IPS DF 19.7 (cell line): ENCODE measurements around the gene ZMYM5.
"Not testable (repeated sequence)": the region's sequence is repeated elsewhere in the genome, so short reads cannot be mapped to it uniquely, and the experiment has no call there.

Source experiments
- DNase-seq: peaks from one replicate; pipeline ENCODE4 v3.0.0-alpha.2; 2013; ENCODE audit warnings: low read depth, low spot score

The ZMYM5 gene

DNA sequence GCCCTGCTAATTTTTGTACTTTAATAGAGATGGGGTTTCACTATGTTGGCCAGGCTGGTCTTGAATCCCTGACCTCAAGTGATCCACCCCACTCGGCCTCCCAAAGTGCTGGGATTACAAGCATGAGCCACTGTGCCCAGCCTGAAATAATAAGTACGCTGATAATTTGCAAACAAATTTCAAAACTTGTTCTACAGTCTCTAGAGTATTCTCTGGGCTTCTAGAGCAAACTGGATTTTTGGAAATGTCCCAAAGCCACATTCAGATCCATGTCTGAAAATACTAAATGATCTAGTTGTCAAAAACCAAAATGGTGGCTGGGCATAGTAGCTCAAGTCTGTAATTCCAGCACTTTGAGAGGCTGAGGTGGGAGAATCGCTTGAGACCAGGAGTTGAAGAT, 40.8 kb downstream of the ZMYM5 start:
- DNase-seq = no peak

DNA sequence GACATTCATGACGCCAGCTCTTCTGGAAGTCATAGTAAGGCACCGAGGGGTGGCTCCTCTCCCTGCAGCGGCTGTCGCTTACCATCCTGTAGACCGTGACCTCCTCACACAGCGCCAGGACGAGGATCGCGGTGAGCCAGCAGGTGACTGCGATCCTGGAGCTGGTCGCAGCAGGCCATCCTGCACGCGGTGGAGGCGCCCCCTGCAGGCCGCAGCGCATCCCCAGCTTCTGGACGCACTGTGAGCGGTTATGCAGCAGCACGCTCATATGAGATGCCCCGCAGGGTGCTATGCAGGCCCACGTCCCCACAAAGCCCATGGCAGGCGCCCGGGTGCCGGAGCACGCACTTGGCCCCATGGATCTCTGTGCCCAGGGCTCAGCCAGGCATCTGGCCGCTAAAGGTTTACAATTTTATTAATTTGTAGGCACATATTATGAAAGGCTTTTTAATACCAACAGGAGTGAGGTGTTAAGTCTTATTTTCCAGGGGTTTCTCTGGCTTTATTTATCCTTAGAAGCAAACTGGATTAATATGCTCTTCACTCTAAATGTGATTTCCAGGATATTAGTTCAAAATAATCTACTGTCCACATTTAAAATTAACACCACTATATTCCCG, 45.1 kb downstream of the ZMYM5 start:
- peak; percentile 56 for DNase-seq

DNA sequence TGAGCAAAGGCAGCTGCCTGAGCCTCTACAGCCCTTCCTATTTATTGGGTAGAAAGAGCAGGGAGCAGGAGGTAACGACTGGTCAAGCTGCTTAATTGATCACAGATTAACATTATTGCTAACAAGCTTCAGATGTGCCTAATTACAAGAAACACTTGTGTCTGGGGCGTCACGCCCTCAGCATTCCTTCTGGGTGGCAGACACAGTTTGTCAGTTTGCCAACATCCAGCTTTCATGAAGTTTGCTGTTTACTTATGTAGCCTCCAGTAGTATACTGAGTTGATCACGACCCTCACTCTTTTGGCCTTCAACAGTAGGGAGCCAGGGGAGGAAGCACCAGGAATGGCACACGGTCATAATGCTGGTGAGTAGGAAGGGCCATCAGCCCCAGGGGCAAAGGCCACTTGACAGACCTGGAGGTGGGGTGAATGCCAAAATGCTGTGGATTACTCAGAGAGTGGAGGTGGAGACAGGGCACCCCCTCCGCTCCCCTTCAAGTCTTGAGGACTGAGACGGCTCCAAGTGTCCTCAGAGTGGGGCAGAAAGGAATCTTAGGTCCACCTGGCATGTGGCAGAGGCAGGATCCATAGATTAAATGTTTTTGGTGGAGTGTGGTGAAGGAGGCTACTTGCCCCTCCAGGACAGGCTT, 45.8 kb downstream of the ZMYM5 start:
- no peak for DNase-seq

- no peak for DNase-seq
These were observed 46.3 kb downstream of the ZMYM5 start for GRCh38 chr13:19817106-19817505.

GRCh38 chr13:19815842-19816241, 47.6 kb downstream of the ZMYM5 start:
- DNase-seq = not testable (repeated sequence)

DNA sequence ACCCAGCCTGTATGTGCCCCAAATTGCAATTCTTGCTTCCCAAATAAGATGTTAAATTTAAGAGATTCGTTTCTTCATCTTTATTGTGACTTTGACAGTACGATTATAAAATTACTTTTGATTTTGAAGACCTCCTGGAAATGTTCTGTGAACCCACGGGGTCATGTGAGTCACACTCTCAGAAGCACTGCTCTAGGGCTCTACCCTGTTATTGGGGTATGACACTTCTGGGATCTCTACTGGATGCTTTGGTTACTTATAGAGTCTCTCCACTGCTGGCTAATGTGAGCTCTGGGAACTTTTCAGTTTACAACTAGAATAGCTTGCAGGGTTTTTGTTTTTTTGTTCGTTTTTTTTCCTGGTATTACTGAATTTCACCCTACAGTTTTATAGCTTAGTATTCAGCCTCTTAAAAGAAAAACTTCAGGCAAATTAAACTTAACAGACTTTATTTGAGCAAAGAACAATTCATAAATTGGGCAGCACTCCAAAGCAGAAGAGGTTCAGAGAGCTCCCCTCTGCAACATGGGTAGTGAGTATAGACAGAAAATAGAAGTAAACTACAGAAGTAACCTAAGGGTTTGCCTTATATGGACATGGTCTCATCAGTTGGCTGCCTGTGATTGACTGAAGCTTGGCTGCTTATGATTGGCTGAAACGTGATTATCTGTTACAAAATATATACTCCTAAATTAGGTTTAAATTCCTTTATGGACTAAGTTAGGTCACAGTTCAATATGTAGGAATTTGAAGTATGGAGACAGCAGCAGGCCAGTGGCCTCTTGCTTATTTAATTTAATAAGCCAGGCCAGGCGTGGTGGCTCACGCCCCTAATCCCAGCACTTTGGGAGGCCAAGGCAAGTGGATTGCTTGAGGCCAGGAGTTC, 52.2 kb downstream of the ZMYM5 start:
- DNase-seq = no peak

DNA sequence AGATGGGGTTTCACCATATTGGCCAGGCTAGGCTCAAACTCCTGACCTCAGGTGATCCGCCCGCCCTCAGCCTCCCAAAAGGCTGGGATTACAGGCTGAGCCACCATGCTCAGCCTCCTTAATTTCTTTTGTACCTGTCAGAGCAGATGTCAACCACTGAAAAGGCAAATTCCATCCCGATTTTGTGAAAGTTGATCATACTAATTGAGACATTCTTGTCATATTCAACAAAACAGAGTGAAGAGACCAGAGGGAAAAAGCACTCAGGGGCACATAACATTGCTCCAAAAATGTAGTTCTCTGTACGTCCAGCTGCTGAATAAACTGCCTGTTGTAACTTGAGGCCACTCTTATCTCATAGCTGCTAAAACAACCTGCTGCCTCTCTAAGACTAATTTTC, 53.3 kb downstream of the ZMYM5 start:
- no peak for DNase-seq

DNA sequence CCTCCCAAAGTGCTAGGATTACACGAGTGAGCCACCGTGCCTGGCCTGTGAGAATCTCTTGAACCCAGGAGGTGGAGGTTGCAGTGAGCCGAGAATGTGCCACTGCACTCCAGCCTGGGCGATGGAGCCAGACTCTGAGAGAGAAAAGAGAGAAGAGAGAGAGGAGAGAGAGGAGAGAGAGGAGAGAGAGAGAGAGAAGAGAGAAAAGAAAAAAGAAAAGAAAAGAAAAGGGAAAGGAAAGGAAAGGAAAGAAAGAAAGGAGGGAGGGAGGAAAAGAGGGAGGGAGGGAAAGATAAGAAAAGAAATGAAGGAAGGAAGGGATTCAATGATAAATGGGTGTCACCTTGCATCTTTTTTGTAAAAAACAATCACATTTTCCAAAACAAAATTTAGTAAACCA, 57.7 kb downstream of the ZMYM5 start:
- no peak for DNase-seq

- DNase-seq = no peak
These were observed 67.5 kb downstream of the ZMYM5 start for GRCh38 chr13:19795956-19796355.

DNA sequence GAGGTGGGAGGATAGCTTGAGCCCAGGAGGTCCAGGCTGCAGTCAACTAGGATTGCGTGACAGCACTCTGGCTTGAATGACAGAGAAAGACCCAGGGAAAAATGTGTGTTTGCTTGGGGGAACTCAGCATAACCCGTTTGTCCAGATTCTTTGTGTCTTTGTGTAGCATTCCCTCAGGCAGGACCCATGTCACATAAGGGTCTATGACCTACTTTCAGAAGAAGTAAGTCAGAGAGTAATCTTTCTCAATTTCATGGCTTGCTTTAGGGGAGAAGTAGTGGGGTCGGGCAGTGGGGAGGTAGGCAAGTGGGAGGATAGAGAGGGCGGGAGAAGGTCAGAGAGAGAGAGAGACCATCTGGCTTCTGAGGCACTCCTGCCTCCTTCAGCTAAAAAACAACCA, 68.8 kb downstream of the ZMYM5 start:
- peak; percentile 84 for DNase-seq

GRCh38 chr13:19791953-19792537, 71.4 kb downstream of the ZMYM5 start:
- no peak for DNase-seq

GRCh38 chr13:19782727-19783682, 80.4 kb downstream of the ZMYM5 start, which contains the start of gene PSPC1:
Gene PSPC1 (minus strand): TSS chr13:19782945. CDS start chr13:19782757, 188 bp downstream.
- peak; percentile 70 for DNase-seq

- no peak for DNase-seq
These were observed 81.3 kb downstream of the ZMYM5 start for GRCh38 chr13:19782049-19782726.

DNA sequence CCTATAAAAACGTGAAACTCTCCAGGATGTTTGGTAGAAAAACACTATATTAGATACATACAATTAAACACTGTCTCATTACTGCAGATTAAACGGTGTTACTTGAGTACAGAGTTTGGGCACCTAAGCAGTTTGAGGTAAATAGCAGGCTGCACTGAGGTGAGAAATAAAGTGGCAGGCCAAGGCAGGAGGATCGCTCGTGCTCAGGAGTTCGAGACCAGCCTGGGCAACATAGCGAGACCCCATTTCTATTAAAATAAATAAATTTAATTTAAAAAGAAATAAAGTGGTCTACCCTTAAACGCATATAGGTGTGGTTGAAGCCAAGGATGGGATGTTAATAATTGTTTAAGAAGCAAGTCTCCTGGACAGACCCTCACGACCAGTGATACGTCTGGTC, 81.9 kb downstream of the ZMYM5 start:
- no peak for DNase-seq

DNA sequence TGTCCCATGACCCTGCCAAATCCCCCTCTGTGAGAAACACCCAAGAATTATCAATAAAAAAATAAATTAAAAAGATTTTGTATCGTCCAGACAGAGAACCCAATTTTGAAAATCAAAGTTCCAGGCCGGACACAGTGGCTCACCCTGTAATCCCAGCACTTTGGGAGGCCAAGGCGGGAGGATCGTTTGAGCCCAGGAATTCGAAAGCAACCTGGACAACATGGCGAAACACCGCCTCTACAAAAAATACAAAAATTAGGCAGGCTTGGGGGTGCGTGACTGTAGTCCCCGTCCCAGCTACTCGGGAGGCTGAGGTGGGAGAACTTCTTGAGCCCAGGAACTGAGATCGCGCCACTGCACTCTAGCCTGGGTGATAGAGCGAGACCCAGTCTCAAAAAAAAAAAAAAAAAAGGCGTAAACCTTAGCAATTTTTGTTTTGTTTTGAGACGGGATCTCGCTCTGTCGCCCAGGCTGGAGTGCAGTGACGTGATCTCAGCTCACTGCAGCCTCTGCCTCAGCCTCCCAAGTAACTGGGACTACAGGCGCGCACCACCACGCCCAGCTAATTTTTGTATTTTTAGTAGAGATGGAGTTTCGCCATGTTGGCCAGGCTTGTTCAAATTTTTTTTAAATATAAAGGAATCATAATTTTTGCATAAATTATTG, 82.6 kb downstream of the ZMYM5 start:
- DNase-seq = not testable (repeated sequence)
